Neutrophil (primary cell): ENCODE data around the gene JUP.

Experiments used
- H3K27ac ChIP-seq: fragments of 200-600 bp; sonication (generic); 2 replicates; pipeline ENCODE4 v1.5.1; 2016; ENCODE audit warnings: mild to moderate bottlenecking, moderate library complexity
- H3K27me3 ChIP-seq: fragments of 200-600 bp; sonication (generic); 2 replicates; pipeline ENCODE4 v1.6.0; 2016; ENCODE audit warnings: mild to moderate bottlenecking
- H3K36me3 ChIP-seq: fragments of 200-600 bp; sonication (generic); 2 replicates; pipeline ENCODE4 v1.5.1; 2017
- H3K4me1 ChIP-seq, 2 experiments: fragments of 200-600 bp in 1 of 2; sonication (generic) in 1 of 2; 1 replicate in 1 of 2; 2 replicates in 1 of 2; pipeline versions ENCODE4 v1.5.1 to v1.6.1; 2013 to 2016; ENCODE audit warnings: low read depth in 1 of 2, low read length in 1 of 2, mild to moderate bottlenecking in 1 of 2, moderate library complexity in 1 of 2; ENCODE audit not compliant: control insufficient read depth in 1 of 2, insufficient read depth in 1 of 2
- H3K4me3 ChIP-seq, 2 experiments: fragments of 200-600 bp in 1 of 2; sonication (generic) in 1 of 2; 1 replicate in 1 of 2; 2 replicates in 1 of 2; pipeline ENCODE4 v1.5.1; 2013 to 2016; ENCODE audit warnings: low read depth in 1 of 2, low read length in 1 of 2, mild to moderate bottlenecking in 1 of 2, moderate library complexity in 1 of 2
- H3K9me3 ChIP-seq: fragments of 200-600 bp; sonication (generic); 2 replicates; pipeline ENCODE4 v1.5.1; 2016
- CTCF ChIP-seq: fragments of 200-600 bp; sonication (generic); IDR thresholded peaks from 2 replicates; pipeline ENCODE4 v1.5.1; 2016; ENCODE audit warnings: antibody characterized with exemption

Gene JUP

GRCh38 chr17:41818024-41818423 is 31.5 kb upstream of the JUP start:
- H3K27me3 ChIP-seq, result peaks cover 22% of the 10 kb centered on the region
- no peak for TF ChIP-seq CTCF
- no peaks in the 10 kb centered on the region for H3K4me1 ChIP-seq
- no peak overlapping the region for H3K27ac ChIP-seq
- no peaks in the 10 kb centered on the region for H3K9me3 ChIP-seq
- no peak overlapping the region for H3K4me3 ChIP-seq
- no peaks in the 10 kb centered on the region for H3K36me3 ChIP-seq

GRCh38 chr17:41816637-41817320 is 30.3 kb upstream of the JUP start:
- H3K27me3 ChIP-seq, result peaks cover 34% of the 10 kb centered on the region
- H3K4me1 ChIP-seq, result peaks cover 6 to 8% of the 10 kb centered on the region in 2 experiments
- no peaks in the 10 kb centered on the region for H3K9me3 ChIP-seq
- no peak overlapping the region for H3K4me3 ChIP-seq
- no peak overlapping the region for H3K27ac ChIP-seq
- H3K36me3 ChIP-seq, result no peaks in the 10 kb centered on the region
- TF ChIP-seq CTCF, result no peak

GRCh38 chr17:41814195-41814594 is 27.7 kb upstream of the JUP start:
- no peaks in the 10 kb centered on the region for H3K36me3 ChIP-seq
- H3K27me3 ChIP-seq, result peaks cover 60% of the 10 kb centered on the region
- no peak overlapping the region for H3K4me3 ChIP-seq
- H3K4me1 ChIP-seq, result peaks cover 15 to 18% of the 10 kb centered on the region in 2 experiments
- H3K27ac ChIP-seq, result no peak overlapping the region
- H3K9me3 ChIP-seq, result no peaks in the 10 kb centered on the region
- no peak for TF ChIP-seq CTCF

GRCh38 chr17:41813699-41814124 is 27.2 kb upstream of the JUP start:
- Histone ChIP-seq H3K27ac (no peak overlapping the region), H3K4me3 (no peak overlapping the region)
- TF ChIP-seq CTCF, result no peak

GRCh38 chr17:41813152-41813680 is 26.7 kb upstream of the JUP start:
- Histone ChIP-seq H3K27me3 (peaks cover 69% of the 10 kb centered on the region), H3K9me3 (no peaks in the 10 kb centered on the region), H3K36me3 (no peaks in the 10 kb centered on the region), H3K27ac (no peak overlapping the region), H3K4me3 (no peak overlapping the region), H3K4me1 (peaks cover 15 to 18% of the 10 kb centered on the region in 2 experiments)
- no peak for TF ChIP-seq CTCF

More at GRCh38 chr17:41813699-41814124, 27.2 kb upstream of the JUP start:
- peaks cover 15 to 18% of the 10 kb centered on the region in 2 experiments for H3K4me1 ChIP-seq
- no peaks in the 10 kb centered on the region for H3K9me3 ChIP-seq
- no peaks in the 10 kb centered on the region for H3K36me3 ChIP-seq
- H3K27me3 ChIP-seq, result peaks cover 65% of the 10 kb centered on the region
